SK-N-SH treated with all-trans-retinoic acid at 6 μM for 48 hours (cell line): Measurements from ENCODE around the gene SYVN1.

Experiments used
- ATAC-seq: fragments of 200-7000 bp; cut with Tn5 transposase; 3 replicates; pipeline ENCODE4 v1.9.1; 2020; ENCODE audit warnings: mild to moderate bottlenecking, moderate library complexity
- BACH2 ChIP-seq: fragments of 250-450 bp; sonication (Bioruptor Pico); IDR thresholded peaks from 2 replicates; pipeline ENCODE4 v1.9.0; 2021; ENCODE audit warnings: mild to moderate bottlenecking, borderline replicate concordance
- CSDC2 ChIP-seq: fragments of 250-450 bp; sonication (Bioruptor Pico); IDR thresholded peaks from 2 replicates; pipeline ENCODE4 v1.5.0; 2020; ENCODE audit warnings: mild to moderate bottlenecking, moderate library complexity
- ESRRG ChIP-seq: fragments of 250-450 bp; sonication (Bioruptor Pico); IDR thresholded peaks from 2 replicates; pipeline ENCODE4 v1.6.1; 2021; ENCODE audit warnings: mild to moderate bottlenecking
- GLIS3 ChIP-seq: fragments of 250-450 bp; sonication (Bioruptor Pico); IDR thresholded peaks from 2 replicates; pipeline ENCODE4 v1.5.0; 2020; ENCODE audit warnings: mild to moderate bottlenecking, moderate library complexity
- OSR1 ChIP-seq: fragments of 250-450 bp; sonication (Bioruptor Pico); IDR thresholded peaks from 2 replicates; pipeline ENCODE4 v1.8.0; 2022; ENCODE audit warnings: moderate library complexity, mild to moderate bottlenecking, inconsistent platforms
- PPARA ChIP-seq: fragments of 250-450 bp; sonication (Bioruptor Pico); IDR thresholded peaks from 2 replicates; pipeline ENCODE4 v1.5.0; 2020; ENCODE audit warnings: mild to moderate bottlenecking, borderline replicate concordance
- RARB ChIP-seq: fragments of 250-450 bp; sonication (Bioruptor Pico); IDR thresholded peaks from 2 replicates; pipeline ENCODE4 v1.8.0; 2021; ENCODE audit warnings: mild to moderate bottlenecking, moderate library complexity
- SNAI2 ChIP-seq: fragments of 250-450 bp; sonication (Bioruptor Pico); IDR thresholded peaks from 2 replicates; pipeline ENCODE4 v1.5.0; 2020; ENCODE audit warnings: mild to moderate bottlenecking, moderate library complexity
- TCF4 ChIP-seq: fragments of 250-450 bp; sonication (Bioruptor Pico); IDR thresholded peaks from 2 replicates; pipeline ENCODE4 v1.8.0; 2021; ENCODE audit warnings: mild to moderate bottlenecking, moderate library complexity, borderline replicate concordance
- TOX ChIP-seq: fragments of 250-450 bp; sonication (Bioruptor Pico); IDR thresholded peaks from 2 replicates; pipeline ENCODE4 v1.8.0; 2021; ENCODE audit warnings: mild to moderate bottlenecking, moderate library complexity, borderline replicate concordance
- ZC3H10 ChIP-seq: fragments of 250-450 bp; sonication (Bioruptor Pico); IDR thresholded peaks from 2 replicates; pipeline ENCODE4 v1.5.1; 2021; ENCODE audit warnings: mild to moderate bottlenecking, moderate library complexity
- ZFP3 ChIP-seq: fragments of 250-450 bp; sonication (Bioruptor Pico); IDR thresholded peaks from 2 replicates; pipeline ENCODE4 v1.5.0; 2020; ENCODE audit warnings: mild to moderate bottlenecking, moderate library complexity
- ZNF565 ChIP-seq: fragments of 450-650 bp; formaldehyde crosslinking; conservative IDR thresholded peaks from 2 replicates; pipeline ENCODE4 v1.5.0; 2020; ENCODE audit warnings: low read depth, mild to moderate bottlenecking, moderate library complexity
- ZNF70 ChIP-seq: fragments of 450-650 bp; formaldehyde crosslinking; IDR thresholded peaks from 2 replicates; pipeline ENCODE4 v1.5.0; 2020; ENCODE audit warnings: mild to moderate bottlenecking, moderate library complexity
- ZNF8 ChIP-seq: fragments of 450-650 bp; formaldehyde crosslinking; IDR thresholded peaks from 2 replicates; pipeline ENCODE4 v1.5.0; 2020; ENCODE audit warnings: mild to moderate bottlenecking, moderate library complexity
- TF ChIP-seq, protein P1 (sequence below): fragments of 250-450 bp; sonication (Bioruptor Pico); IDR thresholded peaks from 2 replicates; pipeline ENCODE4 v1.5.1; 2020; ENCODE audit warnings: low read depth, mild to moderate bottlenecking, moderate library complexity
- TF ChIP-seq, protein P2 (sequence below): fragments of 250-450 bp; sonication (Bioruptor Pico); IDR thresholded peaks from 2 replicates; pipeline ENCODE4 v1.8.0; 2021; ENCODE audit warnings: low read depth, mild to moderate bottlenecking, moderate library complexity, borderline replicate concordance
- TF ChIP-seq, protein P3 (sequence below): fragments of 250-450 bp; sonication (Bioruptor Pico); IDR thresholded peaks from 2 replicates; pipeline ENCODE4 v1.8.0; 2020; ENCODE audit warnings: mild to moderate bottlenecking, moderate library complexity, borderline replicate concordance
- TF ChIP-seq, protein P4 (sequence below): fragments of 250-450 bp; sonication (Bioruptor Pico); IDR thresholded peaks from 2 replicates; pipeline ENCODE4 v1.5.1; 2021; ENCODE audit warnings: mild to moderate bottlenecking, moderate library complexity

The SYVN1 gene

DNA sequence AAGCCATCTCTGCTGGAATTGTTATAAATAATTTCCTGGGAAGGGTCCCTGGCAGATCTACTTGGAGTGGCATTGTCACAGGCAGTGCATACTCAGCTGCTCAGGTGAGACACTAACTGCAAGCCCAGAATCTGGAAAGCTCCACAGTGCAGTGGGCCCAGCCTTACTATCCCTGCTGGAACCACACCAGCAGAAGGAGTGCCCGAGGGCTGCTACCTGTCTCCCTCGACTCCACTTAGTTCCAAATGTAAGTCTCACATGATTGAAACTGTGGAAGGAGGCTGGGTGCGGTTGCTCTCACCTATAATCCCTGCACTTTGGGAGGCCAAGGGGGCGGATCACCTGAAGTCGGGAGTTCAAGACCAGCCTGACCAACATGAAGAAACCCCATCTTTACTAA lies 14.3 kb upstream of the SYVN1 start (continued):
- no peak for TF ChIP-seq TOX (CRISPR knock-in tag)
- no peak for TF ChIP-seq RARB (CRISPR knock-in tag)

DNA sequence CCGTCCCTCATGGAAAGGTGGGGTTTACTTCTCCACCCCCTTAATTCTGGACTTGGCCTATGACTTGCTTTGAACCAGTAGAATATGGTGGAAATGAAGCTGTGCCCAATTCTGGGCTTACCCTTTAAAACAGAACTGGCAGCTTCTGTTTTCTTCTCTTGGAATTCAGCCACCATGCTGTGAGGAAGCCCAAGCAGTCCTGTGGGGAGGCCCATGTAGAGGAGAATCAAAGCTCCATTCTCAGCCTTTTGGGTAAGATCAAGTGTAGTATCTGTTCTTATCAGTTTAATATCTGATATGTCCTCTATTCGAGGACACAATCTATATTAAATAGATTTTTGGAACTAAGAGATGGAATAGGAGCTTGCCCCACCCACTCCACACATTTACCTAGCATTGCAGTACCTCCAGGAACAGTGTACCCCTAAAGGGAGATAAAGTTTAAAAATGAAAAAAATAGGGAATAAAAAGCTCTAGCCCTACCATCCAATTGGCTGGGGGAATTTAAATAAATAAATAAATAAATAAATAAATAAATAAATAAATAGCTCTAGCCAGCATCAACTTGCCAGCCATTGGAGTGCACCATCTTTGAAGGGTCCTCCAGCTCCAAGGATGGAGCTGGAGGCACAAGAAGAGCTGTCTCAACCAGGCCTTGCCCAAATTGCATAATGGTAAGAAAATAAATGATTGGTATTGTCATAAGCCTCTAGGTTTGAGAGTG lies 13.2 kb upstream of the SYVN1 start:
- 0 out of 2 replicates have a peak, but pooled peaks have one; percentile 52 for TF ChIP-seq ZNF565
- TF ChIP-seq ZNF70: no peak
- TF ChIP-seq, all 23 proteins: peak for 1

DNA sequence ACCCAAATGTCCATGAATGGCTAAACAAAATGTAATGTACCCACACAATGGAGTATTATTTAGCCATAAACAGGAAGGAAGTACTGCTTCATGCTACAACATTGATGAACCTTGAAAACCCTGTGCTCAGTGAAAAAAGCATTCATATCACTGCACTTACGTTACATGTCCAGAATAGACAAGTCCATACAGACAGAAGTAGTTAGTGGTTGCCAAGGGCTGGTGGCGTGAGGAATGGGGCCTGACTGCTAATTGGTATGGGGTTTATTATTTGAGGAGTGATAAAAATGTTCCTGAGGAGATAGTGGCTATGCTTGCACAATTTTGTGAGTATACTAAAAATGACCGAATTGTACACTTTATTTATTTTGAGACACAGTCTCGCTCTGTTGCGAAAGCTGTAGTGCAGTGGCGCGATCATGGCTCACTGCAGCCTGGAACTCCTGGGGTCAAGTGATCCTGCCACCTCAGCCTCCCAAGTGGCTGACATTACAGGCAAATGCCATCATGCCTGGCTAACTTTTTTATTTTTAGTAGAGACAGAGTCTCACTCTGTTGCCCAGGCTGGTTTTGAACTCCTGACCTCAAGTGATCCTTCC lies 7.7 kb upstream of the SYVN1 start:
- no peak for TF ChIP-seq ZFP3
- no peak for TF ChIP-seq PPARA
- TF ChIP-seq ZNF8 (CRISPR knock-in tag): no peak
- TF ChIP-seq, protein P1, sequence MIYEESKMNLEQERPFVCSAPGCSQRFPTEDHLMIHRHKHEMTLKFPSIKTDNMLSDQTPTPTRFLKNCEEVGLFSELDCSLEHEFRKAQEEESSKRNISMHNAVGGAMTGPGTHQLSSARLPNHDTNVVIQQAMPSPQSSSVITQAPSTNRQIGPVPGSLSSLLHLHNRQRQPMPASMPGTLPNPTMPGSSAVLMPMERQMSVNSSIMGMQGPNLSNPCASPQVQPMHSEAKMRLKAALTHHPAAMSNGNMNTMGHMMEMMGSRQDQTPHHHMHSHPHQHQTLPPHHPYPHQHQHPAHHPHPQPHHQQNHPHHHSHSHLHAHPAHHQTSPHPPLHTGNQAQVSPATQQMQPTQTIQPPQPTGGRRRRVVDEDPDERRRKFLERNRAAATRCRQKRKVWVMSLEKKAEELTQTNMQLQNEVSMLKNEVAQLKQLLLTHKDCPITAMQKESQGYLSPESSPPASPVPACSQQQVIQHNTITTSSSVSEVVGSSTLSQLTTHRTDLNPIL: no peak
- TF ChIP-seq, protein P2, sequence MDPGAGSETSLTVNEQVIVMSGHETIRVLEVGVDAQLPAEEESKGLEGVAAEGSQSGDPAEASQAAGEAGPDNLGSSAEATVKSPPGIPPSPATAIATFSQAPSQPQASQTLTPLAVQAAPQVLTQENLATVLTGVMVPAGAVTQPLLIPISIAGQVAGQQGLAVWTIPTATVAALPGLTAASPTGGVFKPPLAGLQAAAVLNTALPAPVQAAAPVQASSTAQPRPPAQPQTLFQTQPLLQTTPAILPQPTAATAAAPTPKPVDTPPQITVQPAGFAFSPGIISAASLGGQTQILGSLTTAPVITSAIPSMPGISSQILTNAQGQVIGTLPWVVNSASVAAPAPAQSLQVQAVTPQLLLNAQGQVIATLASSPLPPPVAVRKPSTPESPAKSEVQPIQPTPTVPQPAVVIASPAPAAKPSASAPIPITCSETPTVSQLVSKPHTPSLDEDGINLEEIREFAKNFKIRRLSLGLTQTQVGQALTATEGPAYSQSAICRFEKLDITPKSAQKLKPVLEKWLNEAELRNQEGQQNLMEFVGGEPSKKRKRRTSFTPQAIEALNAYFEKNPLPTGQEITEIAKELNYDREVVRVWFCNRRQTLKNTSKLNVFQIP (CRISPR knock-in tag): no peak
- ATAC-seq: no peak

More for the DNA sequence above, 13.2 kb upstream of the SYVN1 start:
- no peak for ATAC-seq

DNA sequence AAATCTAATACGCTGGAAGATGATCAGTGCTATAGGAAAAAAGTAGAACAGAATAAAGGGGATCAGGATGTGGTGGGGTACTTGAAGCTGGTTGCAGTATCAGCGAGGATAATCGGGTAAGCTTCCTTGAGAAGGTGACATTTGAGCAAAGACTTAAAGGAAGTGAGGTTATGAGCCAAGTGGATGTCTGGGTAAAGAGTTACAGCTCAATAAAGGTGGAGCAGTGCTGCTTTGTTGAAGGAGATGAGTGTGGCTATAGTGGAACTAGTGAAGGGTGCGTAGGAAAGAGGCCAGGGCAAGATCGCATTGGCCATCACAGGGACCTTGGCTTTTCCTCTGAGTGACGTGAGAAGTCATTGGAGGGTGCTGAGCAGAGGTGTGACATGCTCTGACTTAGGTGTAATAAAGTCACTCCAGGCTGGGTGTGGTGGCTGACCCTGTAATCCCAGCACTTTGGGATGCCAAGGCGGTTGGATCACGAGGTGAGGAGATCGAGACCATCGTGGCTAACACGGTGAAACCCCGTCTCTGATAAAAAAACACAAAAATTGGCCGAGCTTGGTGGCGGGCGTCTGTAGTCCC lies 2.3 kb upstream of the SYVN1 start:
- no peak for TF ChIP-seq TCF4 (CRISPR knock-in tag)
- no peak for TF ChIP-seq ZNF70
- TF ChIP-seq GLIS3: no peak
- TF ChIP-seq, protein P3, sequence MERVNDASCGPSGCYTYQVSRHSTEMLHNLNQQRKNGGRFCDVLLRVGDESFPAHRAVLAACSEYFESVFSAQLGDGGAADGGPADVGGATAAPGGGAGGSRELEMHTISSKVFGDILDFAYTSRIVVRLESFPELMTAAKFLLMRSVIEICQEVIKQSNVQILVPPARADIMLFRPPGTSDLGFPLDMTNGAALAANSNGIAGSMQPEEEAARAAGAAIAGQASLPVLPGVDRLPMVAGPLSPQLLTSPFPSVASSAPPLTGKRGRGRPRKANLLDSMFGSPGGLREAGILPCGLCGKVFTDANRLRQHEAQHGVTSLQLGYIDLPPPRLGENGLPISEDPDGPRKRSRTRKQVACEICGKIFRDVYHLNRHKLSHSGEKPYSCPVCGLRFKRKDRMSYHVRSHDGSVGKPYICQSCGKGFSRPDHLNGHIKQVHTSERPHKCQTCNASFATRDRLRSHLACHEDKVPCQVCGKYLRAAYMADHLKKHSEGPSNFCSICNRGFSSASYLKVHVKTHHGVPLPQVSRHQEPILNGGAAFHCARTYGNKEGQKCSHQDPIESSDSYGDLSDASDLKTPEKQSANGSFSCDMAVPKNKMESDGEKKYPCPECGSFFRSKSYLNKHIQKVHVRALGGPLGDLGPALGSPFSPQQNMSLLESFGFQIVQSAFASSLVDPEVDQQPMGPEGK (CRISPR knock-in tag): no peak
- TF ChIP-seq BACH2: no peak
- ATAC-seq: no peak

DNA sequence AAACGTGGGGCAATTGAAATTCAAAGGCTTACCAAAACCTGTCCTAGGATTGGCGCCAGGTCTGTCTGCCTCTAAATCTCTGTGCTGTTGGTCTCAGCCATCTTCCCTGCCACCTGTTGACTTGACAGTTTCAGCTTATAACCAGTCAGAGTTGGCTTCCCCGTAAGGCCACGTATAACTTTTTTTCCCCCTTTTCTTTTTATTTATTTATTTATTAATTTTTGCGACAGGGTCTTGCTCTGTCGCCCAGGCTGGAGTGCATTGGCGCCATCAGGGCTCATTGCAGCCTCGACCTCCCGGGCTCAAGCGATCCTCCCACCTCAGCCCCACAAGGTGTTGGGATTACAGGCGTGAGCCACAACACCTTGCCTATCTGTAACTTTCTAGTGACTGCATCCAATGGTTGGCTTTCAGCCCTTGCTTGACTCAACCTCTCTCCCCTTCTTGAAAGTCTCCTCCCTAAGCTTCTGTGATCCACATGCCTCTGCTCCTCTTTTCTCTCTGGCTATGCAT lies 1.4 kb upstream of the SYVN1 start:
- no peak for ATAC-seq
- TF ChIP-seq ZC3H10 (CRISPR knock-in tag): no peak
- TF ChIP-seq, protein P1: no peak
- TF ChIP-seq, protein P4, sequence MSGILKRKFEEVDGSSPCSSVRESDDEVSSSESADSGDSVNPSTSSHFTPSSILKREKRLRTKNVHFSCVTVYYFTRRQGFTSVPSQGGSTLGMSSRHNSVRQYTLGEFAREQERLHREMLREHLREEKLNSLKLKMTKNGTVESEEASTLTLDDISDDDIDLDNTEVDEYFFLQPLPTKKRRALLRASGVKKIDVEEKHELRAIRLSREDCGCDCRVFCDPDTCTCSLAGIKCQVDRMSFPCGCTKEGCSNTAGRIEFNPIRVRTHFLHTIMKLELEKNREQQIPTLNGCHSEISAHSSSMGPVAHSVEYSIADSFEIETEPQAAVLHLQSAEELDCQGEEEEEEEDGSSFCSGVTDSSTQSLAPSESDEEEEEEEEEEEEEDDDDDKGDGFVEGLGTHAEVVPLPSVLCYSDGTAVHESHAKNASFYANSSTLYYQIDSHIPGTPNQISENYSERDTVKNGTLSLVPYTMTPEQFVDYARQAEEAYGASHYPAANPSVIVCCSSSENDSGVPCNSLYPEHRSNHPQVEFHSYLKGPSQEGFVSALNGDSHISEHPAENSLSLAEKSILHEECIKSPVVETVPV (CRISPR knock-in tag): no peak
- TF ChIP-seq, protein P2 (CRISPR knock-in tag): no peak
- TF ChIP-seq ZNF565: no peak
- TF ChIP-seq, protein P3 (CRISPR knock-in tag): no peak
- TF ChIP-seq CSDC2 (CRISPR knock-in tag): no peak
- no peak for TF ChIP-seq RARB (CRISPR knock-in tag)
- TF ChIP-seq SNAI2 (CRISPR knock-in tag): no peak
- TF ChIP-seq GLIS3: no peak
- no peak for TF ChIP-seq ESRRG
- no peak for TF ChIP-seq ZFP3
- no peak for TF ChIP-seq OSR1
- TF ChIP-seq BACH2: no peak
- TF ChIP-seq PPARA: no peak
